ENCODE data around the gene MAPK10. TPM values are rescaled to one million over a fixed set of nuclear protein-coding genes. Genes with fewer than 3 reads are reported as not detected.

The MAPK10 gene
- total and polyA plus RNA-seq, 4 donors, result 3.3 to 109 (median 24.5) TPM

DNA sequence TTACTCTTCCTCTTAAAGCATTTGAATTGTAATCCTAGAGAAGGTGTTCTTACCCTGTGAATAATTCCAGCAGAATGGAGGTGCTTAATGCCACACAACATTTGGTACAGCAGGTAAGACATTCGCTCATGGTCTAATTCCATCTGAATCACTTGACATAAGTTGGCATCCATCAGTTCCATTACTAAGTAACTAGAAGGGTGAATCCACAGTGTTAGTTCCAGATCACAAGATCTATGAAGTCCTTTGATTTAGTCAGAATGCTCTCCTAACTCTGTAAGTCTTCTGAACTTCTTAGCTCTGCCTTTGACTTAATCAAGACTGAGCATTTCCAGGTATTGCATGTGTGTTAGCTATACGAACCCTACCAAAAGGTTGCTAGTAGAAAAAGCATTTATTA lies 258.0 kb downstream of the MAPK10 start:
- Histone ChIP-seq H3K4me1 (ENCODE audit: control insufficient read depth in 5 of 5, insufficient read depth in 5 of 5, low read length in 5 of 5) (peaks cover 0 to 5% (median 0%) of the 10 kb centered on the region in 5 donors), H3K36me3 (ENCODE audit: control insufficient read depth in 4 of 4, insufficient read depth in 4 of 4, low read length in 4 of 4) (no peaks in the 10 kb centered on the region), H3K9me3 (ENCODE audit: control insufficient read depth in 4 of 4, insufficient read depth in 3 of 4, low read length in 3 of 4) (no peaks in the 10 kb centered on the region), H3K4me3 (no peak overlapping the region), H3K9ac (ENCODE audit: insufficient read depth in 1 of 2, low read length in 2 of 2) (no peak overlapping the region), H3K27me3 (ENCODE audit: control insufficient read depth in 3 of 3, insufficient read depth in 3 of 3, low read length in 2 of 3) (no peaks in the 10 kb centered on the region), H3K27ac (ENCODE audit: low read depth in 1 of 2, low read length in 1 of 2) (no peak overlapping the region)
- TF ChIP-seq CTCF (IDR thresholded peaks at IDR 0.05; ENCODE audit: control extremely low read depth, extremely low read depth), result no peak
- 86 to 95% methylated on average over 2 of the region's 2 CpGs for WGBS, 2 donors
- no peak for ATAC-seq (ENCODE audit: insufficient read depth, low FRiP score)
- no peak for DNase-seq

DNA sequence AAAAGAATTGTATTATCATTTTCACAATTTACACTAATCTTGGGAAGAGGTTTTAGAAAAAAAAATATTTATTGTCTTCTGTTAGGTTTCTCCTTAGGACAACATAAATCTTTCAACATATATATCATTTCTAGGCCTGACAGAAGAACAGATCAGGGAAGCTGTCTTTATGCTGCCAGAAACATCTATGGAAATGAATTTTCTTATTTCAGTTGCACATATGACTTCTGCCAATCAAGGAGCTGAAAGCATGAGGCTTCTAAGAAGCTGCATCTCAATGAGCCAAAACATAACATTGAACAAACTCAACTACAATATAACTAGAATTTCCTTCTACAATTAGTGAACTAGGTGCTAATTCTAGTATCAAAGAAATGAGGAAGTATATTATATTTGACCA lies 258.4 kb downstream of the MAPK10 start:
- Histone ChIP-seq H3K9me3 (ENCODE audit: control insufficient read depth in 4 of 4, insufficient read depth in 3 of 4, low read length in 3 of 4) (no peaks in the 10 kb centered on the region), H3K27ac (ENCODE audit: low read depth in 1 of 2, low read length in 1 of 2) (no peak overlapping the region), H3K27me3 (ENCODE audit: control insufficient read depth in 3 of 3, insufficient read depth in 3 of 3, low read length in 2 of 3) (no peaks in the 10 kb centered on the region), H3K4me1 (ENCODE audit: control insufficient read depth in 5 of 5, insufficient read depth in 5 of 5, low read length in 5 of 5) (peaks cover 0 to 5% (median 0%) of the 10 kb centered on the region in 5 donors), H3K9ac (ENCODE audit: insufficient read depth in 1 of 2, low read length in 2 of 2) (no peak overlapping the region), H3K36me3 (ENCODE audit: control insufficient read depth in 4 of 4, insufficient read depth in 4 of 4, low read length in 4 of 4) (no peaks in the 10 kb centered on the region), H3K4me3 (no peak overlapping the region)
- no peak for ATAC-seq (ENCODE audit: insufficient read depth, low FRiP score)
- no peak for DNase-seq
- no peak for TF ChIP-seq CTCF (IDR thresholded peaks at IDR 0.05; ENCODE audit: control extremely low read depth, extremely low read depth)

DNA sequence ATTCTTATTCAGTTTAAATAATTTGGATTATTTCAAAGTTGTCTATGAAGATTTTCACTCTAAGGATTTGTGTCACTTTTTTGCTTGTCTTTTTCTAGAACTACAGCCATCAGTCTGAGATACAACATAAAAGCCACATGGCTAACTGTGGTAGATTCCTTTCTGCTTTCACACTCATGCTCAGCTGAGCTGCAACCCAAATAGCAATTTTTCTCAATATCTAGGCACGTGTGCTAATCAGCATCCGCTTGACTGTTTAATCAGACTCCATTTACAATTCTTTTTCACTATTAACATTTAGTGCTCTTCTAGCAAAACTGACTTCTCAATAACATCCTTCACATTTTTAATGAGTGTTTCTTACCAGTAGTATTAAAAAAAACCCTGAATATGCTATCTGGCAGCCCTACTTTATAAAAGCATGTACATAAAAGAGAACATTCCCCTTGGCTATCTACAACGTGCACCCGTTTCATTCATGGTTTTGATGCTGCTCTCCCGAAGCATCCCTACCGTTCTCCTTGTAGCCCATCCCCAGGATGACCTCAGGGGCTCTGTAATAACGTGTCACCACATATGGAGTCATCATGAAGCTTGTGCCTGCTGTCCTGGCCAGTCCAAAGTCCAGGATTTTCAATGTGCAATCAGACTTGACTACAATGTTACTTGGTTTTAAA lies 259.2 kb downstream of the MAPK10 start:
- no peak for TF ChIP-seq CTCF (IDR thresholded peaks at IDR 0.05; ENCODE audit: control extremely low read depth, extremely low read depth)
- ATAC-seq (ENCODE audit: insufficient read depth, low FRiP score) (no peak), DNase-seq (no peak)
- Histone ChIP-seq H3K4me3 (no peak overlapping the region), H3K4me1 (ENCODE audit: control insufficient read depth in 5 of 5, insufficient read depth in 5 of 5, low read length in 5 of 5) (peaks cover 0 to 5% (median 0%) of the 10 kb centered on the region in 5 donors), H3K27me3 (ENCODE audit: control insufficient read depth in 3 of 3, insufficient read depth in 3 of 3, low read length in 2 of 3) (no peaks in the 10 kb centered on the region), H3K9ac (ENCODE audit: insufficient read depth in 1 of 2, low read length in 2 of 2) (no peak overlapping the region), H3K27ac (ENCODE audit: low read depth in 1 of 2, low read length in 1 of 2) (no peak overlapping the region), H3K9me3 (ENCODE audit: control insufficient read depth in 4 of 4, insufficient read depth in 3 of 4, low read length in 3 of 4) (no peaks in the 10 kb centered on the region), H3K36me3 (ENCODE audit: control insufficient read depth in 4 of 4, insufficient read depth in 4 of 4, low read length in 4 of 4) (no peaks in the 10 kb centered on the region)
- 87 to 90% methylated on average over 7 of the region's 7 CpGs for WGBS, 2 donors

DNA sequence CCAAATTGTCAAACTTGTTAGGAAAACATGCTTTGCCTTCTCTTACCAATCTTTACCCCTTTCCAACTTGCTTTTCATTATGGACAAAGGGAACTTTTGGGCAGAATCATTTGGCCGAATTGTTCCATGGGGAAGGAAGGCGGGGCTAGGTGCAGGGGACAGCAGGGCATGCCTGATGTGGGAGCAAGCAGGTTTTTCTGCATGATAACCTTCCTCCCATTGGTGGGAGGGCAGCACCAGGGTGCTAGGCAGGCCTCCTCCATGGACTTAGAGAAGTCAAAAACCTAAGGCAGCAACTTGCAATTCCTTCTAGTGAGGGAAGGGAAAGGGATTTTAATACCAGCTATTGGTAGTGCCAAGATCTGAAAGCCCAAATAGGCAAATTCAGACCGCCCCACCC lies 260.5 kb downstream of the MAPK10 start:
- Histone ChIP-seq H3K4me1 (ENCODE audit: control insufficient read depth in 5 of 5, insufficient read depth in 5 of 5, low read length in 5 of 5) (no peaks in the 10 kb centered on the region), H3K4me3 (no peak overlapping the region), H3K27ac (ENCODE audit: low read depth in 1 of 2, low read length in 1 of 2) (no peak overlapping the region), H3K36me3 (ENCODE audit: control insufficient read depth in 4 of 4, insufficient read depth in 4 of 4, low read length in 4 of 4) (no peaks in the 10 kb centered on the region), H3K27me3 (ENCODE audit: control insufficient read depth in 3 of 3, insufficient read depth in 3 of 3, low read length in 2 of 3) (no peaks in the 10 kb centered on the region), H3K9ac (ENCODE audit: insufficient read depth in 1 of 2, low read length in 2 of 2) (no peak overlapping the region), H3K9me3 (ENCODE audit: control insufficient read depth in 4 of 4, insufficient read depth in 3 of 4, low read length in 3 of 4) (no peaks in the 10 kb centered on the region)
- TF ChIP-seq CTCF (IDR thresholded peaks at IDR 0.05; ENCODE audit: control extremely low read depth, extremely low read depth), result no peak
- no peak for DNase-seq
- 89 to 96% methylated on average over 3 of the region's 3 CpGs for WGBS, 2 donors
- ATAC-seq (ENCODE audit: insufficient read depth, low FRiP score), result no peak
